Posterior cingulate gyrus (tissue), 11 donors: ENCODE data around the gene PTGES2.
"Not testable (repeated sequence)": the region's sequence is repeated elsewhere in the genome, so short reads cannot be mapped to it uniquely, and the experiment has no call there.

Experiments
- DNase-seq, 10 donors: peaks; one replicate each; pipeline versions ENCODE4 v3.0.0 to v3.0.0-alpha.2; 2020 to 2021; ENCODE audit warnings: mixed read lengths in 3 of 10
- intact Hi-C: fragments of 100-400 bp; cut with DNase I; formaldehyde crosslinking; loops from one replicate; pipeline ENCODE4 v1.15.1; 2023

The PTGES2 gene

DNA sequence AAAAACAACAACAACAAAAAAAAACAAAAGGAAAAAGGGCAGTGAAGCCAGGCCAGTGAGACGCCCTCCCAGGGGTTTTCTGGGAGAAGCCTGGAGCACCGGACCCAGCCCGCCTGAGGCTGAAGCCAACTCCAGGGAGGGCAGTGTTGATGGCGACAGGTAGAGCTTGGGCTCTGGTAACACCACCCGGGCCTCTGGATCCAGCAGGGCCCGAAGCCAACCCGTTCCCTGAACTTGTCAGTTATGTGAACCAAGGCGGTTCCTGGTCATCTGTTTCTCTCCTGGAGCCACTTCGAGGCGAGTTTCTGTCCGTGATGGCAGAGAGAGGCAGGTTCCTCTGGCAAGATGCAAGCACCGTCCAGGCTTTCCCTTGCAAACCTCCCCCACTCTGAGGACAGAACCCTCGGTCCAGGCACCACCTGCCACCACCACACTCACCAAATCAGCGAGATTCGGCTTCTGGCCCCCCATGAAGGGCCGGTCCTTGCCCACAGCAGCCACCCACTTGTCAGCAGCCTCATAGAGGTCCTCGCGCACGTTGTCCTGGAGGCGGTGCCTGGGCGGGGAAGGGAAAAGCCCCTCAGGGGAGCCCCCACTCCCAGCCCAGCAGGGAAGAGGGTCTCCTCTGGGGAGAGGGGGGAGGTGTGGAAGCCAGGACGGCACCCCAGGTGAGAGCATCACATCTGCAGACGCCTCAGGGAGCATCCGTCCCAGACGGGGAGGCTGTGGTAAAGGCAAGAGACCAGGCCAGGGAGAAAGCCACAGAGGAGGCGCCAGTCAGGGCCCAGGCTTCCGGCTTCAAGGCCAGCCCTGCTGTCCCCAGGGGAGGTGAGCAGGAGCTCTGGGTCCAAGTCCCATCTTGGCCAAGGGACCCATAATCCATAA lies 5.4 kb downstream of the PTGES2 start:
- intact Hi-C loops = loop anchor here (10.0 kb wide), 1 partner anchor 177 kb away; no protein-coding TSS in a partner anchor
- DNase-seq = peak in 4 of 10 donors; percentile 16 to 82 (median 64)

DNA sequence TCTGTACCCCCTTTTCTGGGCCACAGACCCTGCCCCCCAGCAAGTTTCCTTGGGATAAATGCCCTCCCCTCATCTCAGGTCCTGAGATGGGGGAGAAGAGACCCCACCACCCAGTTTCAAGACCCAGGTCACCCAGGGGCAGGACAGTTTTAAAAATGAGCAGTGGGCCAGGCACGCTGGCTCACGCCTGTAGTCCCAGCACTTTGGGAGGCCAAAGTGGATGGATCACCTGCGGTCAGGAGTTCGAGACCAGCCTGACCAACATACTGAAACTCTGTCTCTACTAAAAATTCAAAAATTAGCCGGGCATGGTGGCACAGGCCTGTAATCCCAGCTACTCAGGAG lies 6.1 kb downstream of the PTGES2 start:
- DNase-seq = peak in 4 of 10 donors; percentile 5 to 65 (median 38)
- intact Hi-C loops = loop anchor here (10.0 kb wide), 1 partner anchor 177 kb away; no protein-coding TSS in a partner anchor

DNA sequence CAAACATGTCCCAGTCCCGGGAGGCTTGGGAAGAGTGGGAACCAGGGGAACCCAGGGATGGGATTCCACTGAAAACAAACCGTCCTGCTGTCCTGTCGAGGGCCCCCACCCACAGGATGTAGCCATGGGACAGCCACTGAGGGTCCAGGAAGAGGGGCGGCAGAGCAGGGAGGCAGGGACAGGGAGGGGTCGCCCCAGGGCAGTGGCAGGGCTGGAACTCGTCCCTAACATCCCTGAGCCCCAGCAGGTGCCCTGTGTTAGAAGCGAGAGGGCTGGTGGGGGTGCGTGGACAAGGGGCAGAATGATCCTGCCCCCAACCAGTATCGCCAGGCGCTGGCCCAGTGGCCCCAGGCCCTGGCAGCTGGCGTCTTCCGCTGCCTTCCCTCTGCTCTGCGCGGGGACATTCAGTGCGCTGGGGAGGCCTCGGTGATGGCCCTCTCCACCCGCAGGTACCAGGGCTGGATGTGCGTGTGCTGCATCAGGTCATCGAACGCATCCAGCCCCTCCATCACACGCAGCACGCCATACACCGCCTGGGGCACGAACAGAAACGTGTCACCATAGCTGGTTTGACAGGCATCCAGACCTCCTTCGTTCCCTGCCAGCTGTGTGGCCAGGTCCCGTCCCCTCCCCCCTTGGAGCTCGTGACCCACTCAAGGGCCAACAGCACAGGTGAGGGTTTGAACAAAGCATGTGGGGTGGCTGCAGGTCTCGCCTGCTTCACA lies 6.6 kb downstream of the PTGES2 start:
- peak in 5 of 10 donors; percentile 5 to 79 (median 53) for DNase-seq
- intact Hi-C loops = loop anchor here (10.0 kb wide), 1 partner anchor 176 kb away; no protein-coding TSS in a partner anchor

DNA sequence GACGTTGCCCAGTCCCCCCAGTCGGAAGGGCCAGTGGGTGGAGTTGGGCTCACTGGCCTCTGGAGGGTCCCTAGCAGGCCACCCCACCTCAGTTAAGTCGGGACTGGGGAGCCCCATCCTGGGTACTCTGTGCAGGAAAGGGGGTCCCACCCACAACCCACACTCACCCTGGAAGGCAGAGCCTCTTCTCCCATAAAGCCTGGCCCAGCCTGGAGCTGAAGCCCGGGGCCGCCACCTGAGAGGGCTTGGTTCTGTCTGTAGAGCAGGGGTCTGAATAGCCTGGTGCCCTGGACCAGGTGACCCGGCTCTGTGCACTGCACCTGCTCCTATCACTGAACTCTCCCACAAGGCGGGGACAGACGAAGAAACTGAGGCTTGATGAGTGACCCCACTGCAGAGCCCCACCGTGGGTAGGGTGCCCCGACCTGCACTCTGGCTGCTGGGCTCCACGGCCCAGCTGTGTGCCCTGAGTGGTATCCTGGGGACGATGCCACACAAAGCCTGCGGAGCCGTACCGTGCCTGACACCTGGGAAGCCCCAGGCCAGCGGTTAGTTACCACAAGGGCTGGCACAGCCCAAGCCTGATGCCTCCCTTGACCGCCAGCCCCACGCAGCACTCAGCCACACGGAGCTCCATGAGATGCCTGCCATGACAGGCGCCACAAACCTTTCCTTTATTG lies 7.3 kb downstream of the PTGES2 start:
- DNase-seq = peak in 4 of 10 donors; percentile 5 to 69 (median 36)
- intact Hi-C loops = loop anchor here (10.0 kb wide), 1 partner anchor 175 kb away; no protein-coding TSS in a partner anchor

DNA sequence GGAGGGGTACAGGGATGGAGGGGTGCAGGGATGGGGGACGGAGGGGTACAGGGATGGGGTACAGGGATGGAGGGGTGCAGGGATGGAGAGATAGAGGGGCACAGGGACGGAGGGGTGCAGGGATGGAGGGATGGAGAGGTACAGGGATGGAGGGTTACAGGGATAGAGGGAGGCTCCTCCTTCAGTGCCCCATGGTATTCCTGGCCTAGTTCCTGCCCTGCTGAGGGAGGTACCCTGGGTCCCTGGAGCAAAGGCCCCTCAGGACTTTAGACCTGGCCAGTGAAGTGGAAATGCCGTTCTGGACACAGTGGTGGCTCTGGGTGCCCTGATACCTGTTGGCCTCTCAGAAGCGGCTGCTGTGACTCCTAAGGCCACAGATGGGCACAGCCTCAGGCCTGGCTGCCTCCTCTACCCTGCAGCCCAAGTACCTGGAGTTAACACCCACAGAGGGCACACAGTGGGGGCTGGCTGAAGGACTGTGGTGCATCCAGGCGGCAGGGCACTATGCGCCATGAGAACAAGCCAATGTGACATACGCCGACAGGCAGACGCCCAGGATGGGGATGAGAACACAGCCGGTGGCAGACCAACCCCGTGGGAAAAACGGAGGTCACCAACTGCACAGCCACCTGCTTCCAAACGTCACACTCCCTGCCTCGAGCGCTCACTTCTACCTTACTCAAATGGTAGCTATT lies 8.4 kb downstream of the PTGES2 start:
- DNase-seq = peak in 4 of 10 donors; percentile 3 to 69 (median 60)
- intact Hi-C loops = no loop called here

DNA sequence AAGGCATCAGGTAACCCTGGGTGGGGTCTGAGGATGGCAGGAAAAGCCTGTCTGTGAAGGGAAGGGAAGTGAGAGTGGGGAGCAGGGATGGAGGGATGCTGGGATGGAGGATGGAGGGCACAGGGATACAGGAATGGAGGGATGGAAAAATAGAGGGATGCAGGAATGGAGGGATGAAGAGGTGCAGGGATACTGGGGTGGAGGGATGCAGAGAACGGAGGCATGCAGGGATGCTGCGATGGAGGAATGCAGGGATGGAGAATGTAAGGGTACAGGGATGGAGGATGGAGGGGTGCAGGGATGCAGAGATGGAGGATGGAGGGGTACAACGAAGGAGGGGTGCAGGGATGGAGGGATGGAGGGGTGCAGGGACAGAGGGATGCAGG lies 9.1 kb downstream of the PTGES2 start:
- peak in 4 of 10 donors; percentile 1 to 39 (median 20) for DNase-seq
- intact Hi-C loops = no loop called here

DNA sequence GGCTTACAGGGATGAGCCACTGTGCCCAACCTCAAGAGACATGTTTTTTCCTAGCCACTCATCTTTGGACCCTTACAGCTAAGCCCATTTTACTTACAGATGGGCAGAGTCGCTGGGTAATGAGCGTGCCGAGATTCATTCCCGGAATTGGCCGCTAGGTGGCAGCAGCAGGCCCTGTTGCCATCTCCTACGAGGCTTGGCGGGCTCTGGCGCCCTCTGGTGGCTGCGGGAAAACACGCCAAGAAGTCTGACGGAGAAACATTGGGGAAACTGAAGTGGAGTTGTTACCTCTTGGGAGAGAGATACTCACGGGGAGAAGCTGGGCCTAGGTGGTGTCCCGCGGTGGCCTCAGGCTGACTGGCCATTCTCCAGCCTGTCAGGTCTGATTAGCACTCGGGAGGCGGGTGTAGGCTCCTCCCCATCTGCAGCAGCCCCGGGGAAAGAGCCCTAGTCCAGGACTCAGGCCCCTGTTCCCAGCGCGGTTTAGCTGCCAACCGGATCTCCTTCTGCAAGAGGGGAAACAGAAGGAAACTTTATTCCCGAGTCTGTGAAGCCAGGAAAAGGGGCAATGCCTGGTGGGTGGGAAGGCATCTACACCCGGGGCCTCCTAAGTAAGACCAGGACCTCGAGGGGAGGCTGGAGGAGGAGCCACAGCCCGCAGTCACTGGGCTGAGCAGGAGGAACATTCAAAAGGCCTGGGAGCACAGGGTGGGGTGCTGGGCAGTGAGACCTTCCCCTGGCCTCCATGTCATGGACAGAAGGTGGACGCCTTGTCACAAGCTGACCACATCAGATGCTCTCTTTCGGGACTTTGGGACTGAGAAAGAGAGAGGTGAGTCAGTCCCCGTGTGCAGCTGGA lies 9.7 kb downstream of the PTGES2 start:
- intact Hi-C loops = no loop called here
- peak; percentile 85 to 99 (median 97) for DNase-seq

DNA sequence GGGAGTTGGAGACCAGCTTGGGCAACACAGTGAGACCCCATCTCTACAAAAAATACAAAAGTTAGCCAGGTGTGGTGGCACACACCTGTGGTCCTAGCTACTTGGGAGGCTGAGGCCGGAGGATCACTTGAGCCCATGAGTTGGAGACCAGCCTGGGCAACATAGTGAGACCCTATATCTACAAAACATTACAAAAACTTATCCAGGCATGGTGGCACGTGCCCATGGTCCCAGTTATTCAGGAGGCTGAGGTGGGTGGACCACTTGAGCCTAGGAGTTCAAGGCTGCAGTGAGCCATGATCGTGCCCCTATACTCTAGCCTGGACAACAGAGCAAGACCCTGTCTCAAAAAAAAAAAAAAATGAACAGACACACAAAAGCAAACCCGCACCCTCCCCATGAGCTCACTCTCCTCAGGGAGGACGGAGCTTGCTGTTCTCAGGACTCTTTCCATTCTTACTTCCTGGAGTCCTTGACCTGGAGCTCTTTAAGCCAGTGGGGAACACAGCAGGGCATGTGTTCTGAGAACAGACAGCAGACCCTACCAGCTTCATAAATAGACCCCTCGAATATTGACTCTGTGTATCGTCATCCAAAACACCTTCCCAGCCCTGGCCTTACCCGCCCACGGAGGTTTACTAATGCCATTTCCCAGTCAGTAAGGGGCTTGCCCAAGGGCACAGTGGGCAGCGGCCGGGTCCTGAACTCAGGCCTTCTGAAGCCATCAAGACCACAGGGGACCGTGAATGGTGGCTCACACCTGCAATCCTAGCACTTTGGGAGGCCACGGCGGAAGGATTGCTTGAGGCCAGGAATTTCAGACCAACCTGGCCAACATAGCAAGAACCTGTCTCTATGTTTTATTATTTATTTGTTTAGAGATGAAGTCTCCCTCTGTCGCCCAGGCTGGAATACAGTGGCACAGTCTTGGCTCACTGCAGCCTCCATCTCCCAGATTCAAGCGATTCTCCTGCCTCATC lies 11.1 kb downstream of the PTGES2 start:
- peak in 4 of 10 donors; percentile 6 to 73 (median 62) for DNase-seq

DNA sequence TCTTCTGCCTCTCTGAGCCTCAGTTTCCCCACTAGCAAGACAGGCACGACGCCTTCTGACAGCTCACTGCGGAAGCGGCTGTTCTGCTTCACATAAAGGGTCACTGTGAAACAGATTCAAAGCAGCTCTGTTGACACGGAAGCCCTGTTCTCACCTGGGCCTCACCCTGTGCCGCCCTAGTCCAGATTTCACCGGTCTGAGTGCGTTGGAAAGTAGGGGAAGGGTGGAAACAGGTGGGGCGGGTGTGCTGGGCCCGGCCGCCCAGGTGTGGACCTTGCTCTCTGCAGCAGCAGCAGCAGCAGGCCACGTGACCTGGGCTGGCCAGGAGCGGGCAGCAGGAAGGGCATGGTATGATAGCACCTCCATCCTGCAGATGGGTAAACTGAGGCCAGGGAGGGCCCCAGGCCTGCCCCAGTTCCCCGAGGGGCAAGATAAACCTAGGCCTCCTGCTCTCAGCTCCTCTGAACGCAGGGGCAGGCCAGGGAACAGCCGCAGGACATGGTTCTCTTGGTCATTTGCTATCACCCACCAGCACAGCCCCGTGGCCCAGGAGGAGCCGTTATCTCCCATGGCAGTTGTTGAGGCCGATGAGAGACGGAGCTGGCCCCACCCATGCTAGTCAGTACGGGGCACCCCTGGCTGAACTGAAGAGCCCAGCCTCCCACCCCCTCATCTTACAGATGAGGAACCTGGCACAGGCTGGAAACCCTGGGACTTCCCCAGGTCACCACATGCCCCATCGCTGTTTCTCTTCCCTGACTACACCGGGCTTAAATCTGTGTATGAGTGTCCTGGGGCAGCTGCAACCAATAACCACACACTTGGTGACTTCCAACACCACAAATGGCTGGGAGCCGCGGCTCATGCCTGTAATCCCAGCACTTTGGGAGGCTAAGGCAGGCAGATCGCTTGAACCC lies 12.1 kb downstream of the PTGES2 start:
- DNase-seq = peak in 4 of 10 donors; percentile 2 to 73 (median 50)
- intact Hi-C loops = no loop called here

More for the DNA sequence above, 11.1 kb downstream of the PTGES2 start:
- intact Hi-C loops = no loop called here

DNA sequence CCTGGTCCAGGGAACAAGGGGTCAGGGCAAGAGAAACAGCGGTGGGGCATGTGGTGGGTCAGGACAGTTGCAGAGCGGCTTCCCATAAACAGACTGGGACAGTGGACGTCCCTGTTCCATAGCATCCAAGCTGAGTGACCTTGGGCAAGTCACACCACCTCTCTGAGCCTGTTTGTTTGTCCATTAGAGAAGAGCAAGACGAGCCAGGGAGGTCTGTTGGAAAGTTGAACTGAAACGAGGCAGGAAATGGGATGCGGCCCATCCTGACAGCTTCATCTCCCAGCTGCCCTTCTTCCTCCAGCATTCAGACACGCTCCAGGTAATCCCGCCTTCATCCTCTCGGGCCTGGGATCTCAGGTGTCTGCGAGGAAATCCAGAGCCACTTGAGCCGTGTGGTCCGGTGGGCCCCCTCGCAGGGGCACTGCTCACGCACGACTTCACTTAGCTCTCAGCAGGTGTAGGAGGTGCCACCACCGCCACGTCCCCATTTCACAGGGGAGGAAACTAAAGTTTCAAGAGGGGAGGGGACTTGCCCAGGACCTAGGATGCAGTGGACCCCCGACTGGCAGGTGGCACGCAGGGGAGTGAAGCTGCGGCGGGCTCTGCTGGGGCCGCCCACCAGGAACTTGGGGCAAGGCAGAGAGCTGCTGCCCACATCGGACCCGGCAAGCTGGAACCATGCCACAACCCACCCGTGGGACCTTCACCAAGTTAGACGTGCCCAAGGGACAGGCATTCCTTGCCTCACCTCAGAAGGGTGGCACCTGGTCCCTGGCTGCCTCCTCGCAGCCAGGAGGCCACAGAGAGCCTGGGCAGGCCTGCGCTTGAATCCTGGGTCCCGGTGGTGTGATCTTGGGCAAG lies 13.0 kb downstream of the PTGES2 start:
- DNase-seq = peak in 4 of 10 donors; percentile 4 to 79 (median 48)
- intact Hi-C loops = no loop called here

DNA sequence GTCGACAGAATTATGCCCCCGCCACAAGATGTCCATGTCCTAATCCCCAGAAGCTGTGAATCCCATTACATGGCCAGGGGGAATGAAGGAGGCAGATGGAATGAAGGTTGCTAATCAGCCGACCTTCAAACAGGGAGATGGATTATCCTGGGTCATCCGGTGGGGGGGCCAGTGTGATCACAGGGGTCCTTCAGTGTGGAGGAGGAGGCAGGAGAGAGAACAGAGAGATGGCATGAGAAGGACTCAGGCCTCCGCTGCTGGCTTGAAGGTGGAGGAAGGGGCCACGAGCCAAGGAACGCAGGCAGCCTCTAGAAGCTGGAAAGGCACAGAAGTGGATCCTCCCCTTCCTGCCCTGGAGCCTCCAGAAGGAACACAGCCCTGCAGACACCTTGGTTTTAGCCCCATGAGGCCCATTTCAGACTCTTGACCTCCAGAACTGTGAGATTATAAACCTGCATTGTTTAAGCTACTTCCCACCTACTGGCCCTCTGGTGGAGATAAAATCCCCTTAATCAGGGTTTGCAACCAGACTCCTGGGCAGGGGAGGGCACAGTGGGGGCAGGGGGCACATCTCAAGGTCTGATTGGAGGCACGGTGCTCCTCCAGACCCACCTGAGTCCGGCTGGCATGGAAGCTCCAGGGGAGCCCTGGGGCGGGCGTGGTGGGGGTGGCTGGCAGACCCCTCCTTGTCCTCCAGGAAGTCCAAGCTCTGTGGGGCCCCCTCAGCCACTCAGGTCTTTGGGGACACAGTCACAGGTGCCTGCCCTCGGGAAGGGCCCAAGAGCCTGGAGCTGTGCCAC lies 13.8 kb downstream of the PTGES2 start:
- intact Hi-C loops = no loop called here
- DNase-seq = peak in 4 of 10 donors; percentile 3 to 67 (median 44)

DNA sequence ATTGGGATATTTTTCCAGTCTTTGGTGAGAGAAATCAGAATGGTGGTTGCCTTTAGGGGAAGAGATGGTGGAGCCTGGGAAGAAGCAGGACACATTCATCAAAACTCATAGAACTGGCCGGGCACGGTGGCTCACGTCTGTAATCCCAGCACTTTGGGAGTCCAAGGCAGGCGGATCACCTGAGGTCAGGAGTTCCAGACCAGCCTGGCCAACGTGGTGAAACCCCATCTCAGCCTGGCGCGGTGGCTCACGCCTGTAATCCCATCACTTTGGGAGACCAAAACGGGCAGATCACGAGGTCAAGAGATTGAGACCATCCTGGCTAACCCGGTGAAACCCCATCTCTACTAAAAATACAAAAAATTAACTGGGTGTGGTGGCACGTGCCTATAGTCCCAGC lies 15.8 kb downstream of the PTGES2 start:
- DNase-seq = peak in 2 of 10 donors; percentile 6 to 58
- intact Hi-C loops = not testable (repeated sequence)

DNA sequence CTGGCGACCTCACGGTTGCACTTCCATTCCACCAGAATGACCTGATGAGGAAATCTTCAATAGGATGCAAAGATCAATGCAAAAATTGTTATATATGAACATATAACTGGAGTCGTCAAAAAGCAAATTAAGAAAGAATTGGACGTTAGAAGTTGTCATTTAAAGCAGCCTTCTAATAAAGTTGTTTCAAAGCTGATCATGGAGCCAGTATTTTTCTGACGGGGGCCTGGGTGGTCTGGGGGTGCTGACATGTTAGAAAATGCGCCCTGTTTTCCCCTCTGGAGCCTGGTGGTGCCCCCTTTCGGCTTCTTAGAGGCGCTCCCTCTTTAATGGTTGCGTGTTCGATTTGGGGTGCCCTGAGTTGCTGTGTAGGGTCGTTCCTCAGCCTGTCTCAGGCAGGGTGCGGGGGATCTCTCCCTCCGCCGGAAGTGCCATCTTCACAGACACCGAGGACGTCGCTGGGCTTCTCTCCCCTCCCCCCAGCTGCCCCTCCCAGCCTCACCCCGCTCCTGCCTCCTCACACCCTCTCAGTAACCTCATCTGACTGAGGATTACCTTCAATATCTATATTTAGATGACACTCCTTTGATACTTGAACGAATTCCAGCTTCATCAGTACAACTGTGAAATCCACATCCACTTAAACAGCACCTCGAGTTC lies 18.3 kb downstream of the PTGES2 start:
- DNase-seq = peak in 2 of 10 donors; percentile 45 to 69
- intact Hi-C loops = no loop called here

DNA sequence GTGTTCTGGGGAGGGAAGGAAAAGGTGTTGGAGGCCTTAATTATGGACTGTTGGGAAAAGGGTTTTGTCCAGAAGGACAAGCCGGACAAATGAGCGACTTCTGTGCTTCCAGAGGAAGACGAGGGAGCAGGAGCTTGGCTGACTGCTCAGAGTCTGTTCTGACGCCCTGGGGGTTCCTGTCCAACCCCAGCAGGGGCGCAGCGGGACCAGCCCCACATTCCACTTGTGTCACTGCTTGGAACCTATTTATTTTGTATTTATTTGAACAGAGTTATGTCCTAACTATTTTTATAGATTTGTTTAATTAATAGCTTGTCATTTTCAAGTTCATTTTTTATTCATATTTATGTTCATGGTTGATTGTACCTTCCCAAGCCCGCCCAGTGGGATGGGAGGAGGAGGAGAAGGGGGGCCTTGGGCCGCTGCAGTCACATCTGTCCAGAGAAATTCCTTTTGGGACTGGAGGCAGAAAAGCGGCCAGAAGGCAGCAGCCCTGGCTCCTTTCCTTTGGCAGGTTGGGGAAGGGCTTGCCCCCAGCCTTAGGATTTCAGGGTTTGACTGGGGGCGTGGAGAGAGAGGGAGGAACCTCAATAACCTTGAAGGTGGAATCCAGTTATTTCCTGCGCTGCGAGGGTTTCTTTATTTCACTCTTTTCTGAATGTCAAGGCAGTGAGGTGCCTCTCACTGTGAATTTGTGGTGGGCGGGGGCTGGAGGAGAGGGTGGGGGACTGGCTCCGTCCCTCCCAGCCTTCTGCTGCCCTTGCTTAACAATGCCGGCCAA lies 19.1 kb downstream of the PTGES2 start:
- peak in 3 of 10 donors; percentile 35 to 56 (median 51) for DNase-seq
- intact Hi-C loops = no loop called here
